GM21619 (cell line): ENCODE data around the gene ILK.

Source experiments
- ATAC-seq: cut with Tn5 transposase; IDR thresholded peaks from one replicate; pipeline ENCODE4 v1.9.1; 2021; ENCODE audit not compliant: unreplicated experiment

The ILK gene

DNA sequence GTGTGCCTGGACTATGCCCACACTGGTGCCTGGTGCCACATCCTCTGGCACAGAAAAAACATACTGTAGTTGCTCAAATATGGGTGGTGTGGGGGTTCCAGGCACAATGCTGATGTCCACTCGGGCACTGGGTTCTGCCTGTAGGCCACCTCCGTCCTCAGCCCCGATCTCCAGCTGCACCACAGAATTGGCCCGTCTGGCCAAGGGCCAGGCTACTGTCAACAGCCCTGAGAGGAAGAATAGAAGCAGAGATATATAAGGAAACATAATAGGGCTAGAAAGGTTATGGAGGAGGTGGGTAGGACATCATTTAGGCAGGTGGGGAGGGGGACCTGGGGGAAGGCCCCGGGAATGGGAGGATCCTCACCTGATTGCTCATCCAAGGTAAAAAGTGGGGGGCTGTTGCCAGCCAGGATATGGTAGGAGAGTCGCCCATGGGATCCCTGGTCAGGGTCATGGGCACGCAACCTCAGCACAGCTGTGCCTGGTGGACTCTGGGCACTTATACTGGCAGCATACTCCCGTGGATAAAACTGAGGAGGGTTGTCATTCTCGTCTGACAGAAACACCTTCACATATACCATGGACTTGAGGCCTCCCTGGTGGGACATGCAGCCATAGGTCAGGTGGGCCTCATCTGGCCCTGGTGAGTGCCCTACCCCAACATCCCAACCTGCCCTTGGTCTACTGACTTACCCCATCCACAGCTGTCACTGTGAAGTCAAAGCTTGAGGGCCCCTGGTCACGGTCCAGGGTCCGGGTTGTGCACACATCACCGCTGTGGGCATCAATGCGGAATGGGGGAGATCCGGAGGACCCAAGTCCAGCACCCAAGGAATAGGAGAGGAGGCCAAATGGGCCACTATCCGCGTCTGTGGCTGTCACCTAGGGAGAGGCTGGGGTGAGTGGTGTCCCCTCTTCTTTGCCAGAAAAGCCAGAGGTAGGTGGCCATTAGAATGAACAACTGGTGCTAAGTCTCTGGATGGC lies 30.1 kb downstream of the ILK start:
- ATAC-seq = no peak

DNA sequence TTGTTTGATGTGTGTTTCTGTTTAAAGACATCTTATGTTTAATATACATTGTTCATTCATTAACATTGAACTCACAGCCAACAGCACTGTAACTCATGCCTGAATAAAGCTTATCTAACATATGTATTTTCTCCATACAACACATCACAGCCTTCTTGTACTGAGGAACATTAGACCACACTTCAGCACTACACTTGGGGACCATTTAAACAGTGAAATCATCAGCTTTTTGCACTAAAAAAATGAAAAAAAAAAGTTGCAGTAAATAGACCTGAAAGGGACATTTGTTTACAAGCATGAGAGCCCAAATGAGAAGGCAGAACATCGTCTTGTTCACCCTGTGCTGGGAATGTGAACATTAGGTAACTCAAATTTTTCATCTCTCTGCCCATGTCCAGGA lies 31.0 kb downstream of the ILK start:
- no peak for ATAC-seq

DNA sequence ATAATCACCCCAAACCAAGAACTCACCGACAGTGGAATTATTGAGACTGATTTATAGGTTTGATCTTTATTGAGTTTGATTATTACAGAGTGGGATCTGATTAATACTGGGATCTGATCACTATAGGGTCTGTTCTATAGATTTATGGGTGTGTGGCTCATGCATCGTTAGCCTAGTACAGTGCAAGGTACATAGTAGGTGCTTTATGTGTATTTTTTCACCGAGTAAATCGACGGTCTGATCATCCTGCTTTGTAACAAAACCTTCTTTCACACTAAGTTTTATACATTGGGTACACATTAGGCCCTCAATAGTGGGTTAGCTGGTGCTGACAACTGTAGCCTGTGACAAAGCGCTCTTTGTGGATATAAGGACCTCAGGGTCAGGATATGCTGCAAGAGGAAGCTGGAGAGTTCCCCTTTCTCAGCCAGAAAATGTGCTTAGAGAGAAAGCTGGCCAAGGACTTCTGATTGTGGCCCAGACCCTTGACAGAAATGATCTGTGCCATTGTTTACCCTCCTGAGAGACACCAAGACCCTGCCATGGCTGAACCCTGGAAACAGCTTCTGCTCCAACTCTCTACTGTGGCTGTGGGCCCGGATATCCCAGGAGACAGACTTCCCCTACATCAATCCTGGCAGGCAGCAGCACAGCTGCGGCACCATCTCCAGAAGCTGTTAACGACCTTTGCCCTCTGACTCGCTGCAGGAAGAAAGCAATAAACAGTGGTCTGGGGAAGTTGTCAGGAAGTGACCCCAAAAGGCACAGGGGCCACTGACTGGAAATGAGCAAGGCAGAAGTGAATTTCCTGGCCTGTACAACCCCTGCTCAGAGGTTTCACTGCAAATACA lies 31.7 kb downstream of the ILK start:
- no peak for ATAC-seq

GRCh38 chr11:6636480-6636879 lies 32.9 kb downstream of the ILK start:
- no peak for ATAC-seq

DNA sequence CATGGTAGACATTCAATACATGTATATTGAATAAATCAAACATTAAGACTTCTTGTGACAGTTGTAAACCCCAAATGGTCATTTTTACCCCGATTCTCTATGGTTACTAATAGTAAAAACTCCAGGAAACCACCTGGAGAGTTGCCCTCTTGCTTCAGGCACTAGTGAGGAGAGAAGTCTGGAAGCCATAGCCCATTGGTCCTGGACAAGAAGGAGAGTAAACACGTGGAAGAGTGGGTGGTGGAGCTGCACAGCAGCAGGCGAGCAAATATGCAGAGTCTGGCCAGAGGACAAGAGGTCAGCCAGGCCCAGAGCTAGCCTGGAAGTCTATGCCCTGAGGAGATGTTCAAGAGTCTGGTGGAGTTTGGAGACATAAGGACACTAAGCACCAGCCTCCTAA lies 34.3 kb downstream of the ILK start:
- no peak for ATAC-seq

- ATAC-seq = no peak
Observed at GRCh38 chr11:6638429-6638828, 34.9 kb downstream of the ILK start.

- no peak for ATAC-seq
Observed at GRCh38 chr11:6640036-6640984, 36.7 kb downstream of the ILK start.

- ATAC-seq = no peak
Observed at GRCh38 chr11:6640985-6641701, 37.6 kb downstream of the ILK start.

GRCh38 chr11:6642957-6643356 lies 39.4 kb downstream of the ILK start:
- no peak for ATAC-seq

DNA sequence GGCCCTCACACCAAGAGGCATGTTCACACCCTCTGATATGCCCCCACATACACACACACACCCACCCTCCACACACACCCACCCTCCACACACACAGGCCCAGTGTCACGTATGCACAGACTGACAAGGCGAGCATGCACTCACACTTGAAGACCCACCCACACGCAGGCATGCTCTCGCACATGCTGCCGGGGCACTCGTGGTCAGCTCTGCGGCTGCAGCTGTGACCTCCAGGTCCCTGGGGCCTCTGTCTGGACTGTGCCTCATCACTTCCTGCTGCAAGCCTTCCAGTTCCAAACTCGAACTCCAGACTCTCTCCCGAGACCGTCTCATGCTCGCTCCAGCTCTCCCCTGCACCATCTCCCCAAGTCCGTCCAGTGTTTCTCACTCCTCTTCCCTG lies 42.5 kb downstream of the ILK start:
- ATAC-seq = no peak

GRCh38 chr11:6646576-6646917 lies 43.0 kb downstream of the ILK start:
- ATAC-seq = no peak

DNA sequence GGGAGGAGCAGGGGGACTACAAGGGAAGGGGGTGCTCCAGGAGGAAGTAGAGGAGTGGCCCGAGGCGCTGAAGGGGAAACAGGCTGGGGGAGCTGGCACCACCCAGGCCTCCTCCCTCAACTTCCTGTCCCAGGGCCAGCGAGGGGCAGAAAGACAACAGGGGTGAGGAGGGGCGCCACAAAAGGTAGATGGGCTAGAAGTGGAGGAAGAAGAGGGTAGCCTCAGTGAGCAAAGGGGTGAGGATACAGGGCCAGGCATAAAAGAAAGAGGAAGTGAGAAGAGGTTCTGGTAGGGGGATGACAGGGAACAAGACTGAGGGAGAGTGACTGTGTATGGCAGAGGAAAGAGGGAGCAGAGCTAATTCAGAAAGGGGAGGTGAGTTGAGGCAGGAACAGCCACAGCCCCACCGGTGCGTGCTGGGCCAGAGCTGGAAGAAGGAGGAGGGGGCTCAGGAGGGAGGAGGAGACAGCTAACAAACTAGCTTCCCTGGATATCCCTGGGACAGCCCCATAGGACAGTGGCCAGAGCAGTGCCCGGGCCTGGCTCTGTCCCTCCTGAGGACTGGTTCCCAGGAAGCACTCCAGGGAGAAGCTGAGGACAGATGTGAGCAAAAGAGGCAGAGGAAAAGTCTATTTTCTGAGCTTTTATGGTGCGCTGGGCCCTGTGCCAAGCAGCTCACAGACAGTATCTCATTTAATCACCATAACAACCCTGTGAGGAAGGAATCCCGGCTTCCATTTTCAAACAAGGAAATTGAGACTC lies 43.5 kb downstream of the ILK start:
- peak; percentile 91 for ATAC-seq

GRCh38 chr11:6647836-6648235 lies 44.3 kb downstream of the ILK start:
- ATAC-seq = no peak

- no peak for ATAC-seq
Observed at GRCh38 chr11:6648501-6648900, 44.9 kb downstream of the ILK start.

DNA sequence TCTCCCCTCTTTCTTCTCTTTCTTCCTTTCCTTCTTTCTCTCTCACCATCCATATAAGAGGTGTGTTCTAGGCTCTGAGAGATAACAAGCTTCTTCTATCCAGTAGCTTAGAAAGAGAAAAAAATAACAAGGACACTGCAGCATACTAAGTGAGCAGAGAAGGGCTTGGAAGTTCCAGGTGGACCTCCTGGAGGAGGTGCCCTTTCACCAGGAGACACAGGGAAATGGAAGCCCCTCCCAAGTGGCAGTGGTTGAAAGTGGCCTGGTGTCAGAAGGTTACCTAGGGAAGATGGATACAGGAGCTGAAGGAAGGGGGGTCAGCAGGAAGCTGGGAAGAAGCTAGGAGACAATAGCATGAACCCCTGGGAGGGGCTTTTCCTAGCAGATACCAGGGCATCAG lies 46.5 kb downstream of the ILK start:
- no peak for ATAC-seq

DNA sequence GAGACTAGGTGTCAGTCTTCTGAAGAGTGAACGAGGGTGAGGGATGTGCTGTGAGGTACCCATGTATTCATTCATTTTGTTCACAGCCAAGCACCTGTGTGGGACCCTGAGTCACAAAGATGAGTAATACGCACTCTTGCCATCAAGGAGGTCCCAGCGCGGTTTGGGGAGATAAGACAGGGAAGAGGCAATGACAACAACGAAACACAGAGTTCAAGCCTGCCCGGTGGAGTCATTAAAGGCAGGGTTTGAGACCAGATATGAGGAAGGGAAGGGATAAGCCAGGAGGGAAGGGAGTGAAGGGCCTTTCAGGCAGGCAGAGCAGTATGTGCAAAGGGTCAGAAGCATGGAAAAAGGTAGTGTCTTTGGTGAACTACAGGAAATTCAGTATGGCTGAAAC lies 47.4 kb downstream of the ILK start:
- ATAC-seq = no peak

GRCh38 chr11:6652182-6652581 lies 48.6 kb downstream of the ILK start:
- ATAC-seq = no peak

- ATAC-seq = no peak
Observed at GRCh38 chr11:6653097-6653496, 49.5 kb downstream of the ILK start.

- no peak for ATAC-seq
Observed at GRCh38 chr11:6653656-6654055, 50.1 kb downstream of the ILK start.
